Left ventricle myocardium inferior (tissue), 1 donor: ENCODE results near the gene PRR5. TPM values are rescaled to one million over a fixed set of nuclear protein-coding genes. Genes with fewer than 3 reads are reported as not detected.

Experiments used
- DNase-seq: peaks from one replicate; pipeline ENCODE4 v3.0.0-alpha.2; 2020
- H3K27ac ChIP-seq: fragments of 200-600 bp; replicated peaks from 2 replicates; pipeline ENCODE4 v1.8.0; 2021
- H3K27me3 ChIP-seq: fragments of 200-600 bp; 2 replicates; pipeline ENCODE4 v1.8.0; 2021; ENCODE audit warnings: low read depth
- H3K36me3 ChIP-seq: fragments of 200-600 bp; 2 replicates; pipeline ENCODE4 v1.8.0; 2021
- H3K4me1 ChIP-seq: fragments of 200-600 bp; 2 replicates; pipeline ENCODE4 v1.8.0; 2021
- H3K4me3 ChIP-seq: fragments of 200-600 bp; 2 replicates; pipeline ENCODE4 v1.8.0; 2021; ENCODE audit warnings: mild to moderate bottlenecking, moderate library complexity
- H3K9me3 ChIP-seq: fragments of 200-600 bp; replicated peaks from 2 replicates; pipeline ENCODE4 v1.8.0; 2021
- CTCF ChIP-seq: fragments of 200-600 bp; IDR thresholded peaks from 2 replicates; pipeline ENCODE4 v1.8.0; 2021; ENCODE audit warnings: antibody characterized with exemption, mild to moderate bottlenecking, borderline replicate concordance
- intact Hi-C: fragments of 100-400 bp; cut with micrococcal nuclease; formaldehyde crosslinking; loops from one replicate; pipeline ENCODE4 v1.11.0; 2022
- total RNA-seq: library from RNA; stranded (reverse); fragmentation: NEBNext Ultra II Directional; extraction: Animal tissue kit (Norgen Biotek cat#: 25700); gene quantifications from one replicate; pipeline ENCODE4 v1.2.1, GENCODE V29; 2021
- donor health status: DM: no; HTN: yes; CAD: no; lungs with severe emphysema.

Gene PRR5
- total RNA-seq, 1 donor from 2014 or later, result 2.9 TPM

- intact Hi-C loops, result no loop called here
- no peak for TF ChIP-seq CTCF
- Histone ChIP-seq H3K9me3 (no peaks in the 10 kb centered on the region), H3K4me1 (peaks cover 11% of the 10 kb centered on the region), H3K4me3 (peak overlapping the region; percentile 75), H3K27me3 (peaks cover 59% of the 10 kb centered on the region), H3K36me3 (no peaks in the 10 kb centered on the region), H3K27ac (no peak overlapping the region)
- DNase-seq, result no peak
Observed at GRCh38 chr22:44703255-44703870, 1.4 kb downstream of the PRR5 start.

GRCh38 chr22:44704159-44705021 is 2.4 kb downstream of the PRR5 start:
- no peak overlapping the region for H3K4me3 ChIP-seq
- DNase-seq, result no peak
- H3K27me3 ChIP-seq, result peaks cover 51% of the 10 kb centered on the region
- no peaks in the 10 kb centered on the region for H3K36me3 ChIP-seq
- intact Hi-C loops, result no loop called here
- H3K9me3 ChIP-seq, result no peaks in the 10 kb centered on the region
- TF ChIP-seq CTCF, result no peak
- peaks cover 11% of the 10 kb centered on the region for H3K4me1 ChIP-seq
- no peak overlapping the region for H3K27ac ChIP-seq

GRCh38 chr22:44705022-44705297 is 3.0 kb downstream of the PRR5 start:
- Histone ChIP-seq H3K4me3 (no peak overlapping the region), H3K9me3 (no peaks in the 10 kb centered on the region), H3K36me3 (no peaks in the 10 kb centered on the region), H3K27ac (no peak overlapping the region), H3K27me3 (peaks cover 51% of the 10 kb centered on the region), H3K4me1 (peaks cover 11% of the 10 kb centered on the region)
- no peak for TF ChIP-seq CTCF
- no peak for DNase-seq
- intact Hi-C loops, result no loop called here

- Histone ChIP-seq H3K4me3 (no peak overlapping the region), H3K4me1 (peaks cover 11% of the 10 kb centered on the region), H3K27ac (no peak overlapping the region), H3K27me3 (peaks cover 48% of the 10 kb centered on the region), H3K9me3 (no peaks in the 10 kb centered on the region), H3K36me3 (no peaks in the 10 kb centered on the region)
- TF ChIP-seq CTCF, result no peak
- intact Hi-C loops, result no loop called here
- DNase-seq, result no peak
Observed at GRCh38 chr22:44706488-44706887, 4.5 kb downstream of the PRR5 start.

- Histone ChIP-seq H3K36me3 (no peaks in the 10 kb centered on the region), H3K4me3 (no peak overlapping the region), H3K9me3 (no peaks in the 10 kb centered on the region), H3K27me3 (peaks cover 44% of the 10 kb centered on the region), H3K27ac (no peak overlapping the region), H3K4me1 (peaks cover 11% of the 10 kb centered on the region)
- no peak for DNase-seq
- TF ChIP-seq CTCF, result no peak
- intact Hi-C loops, result no loop called here
Observed at GRCh38 chr22:44707178-44707577, 5.2 kb downstream of the PRR5 start.
